ENCODE measurements around the gene MATN3.

MATN3 gene

GRCh38 chr2:20035955-20036666 is 23.6 kb upstream of the MATN3 start:
- DNase-seq, result no peak

- DNase-seq, result no peak
Observed at GRCh38 chr2:20034821-20035220, 22.4 kb upstream of the MATN3 start.

- DNase-seq, result no peak
Observed at GRCh38 chr2:20034218-20034617, 21.8 kb upstream of the MATN3 start.

- no peak for DNase-seq
Observed at GRCh38 chr2:20033322-20033721, 20.9 kb upstream of the MATN3 start.

- no peak for DNase-seq
Observed at GRCh38 chr2:20030224-20030623, 17.8 kb upstream of the MATN3 start.

GRCh38 chr2:20027705-20028434 is 15.4 kb upstream of the MATN3 start:
- DNase-seq, result no peak

- no peak for DNase-seq
Observed at GRCh38 chr2:20027260-20027677, 14.8 kb upstream of the MATN3 start.

GRCh38 chr2:20025065-20025786 is 12.8 kb upstream of the MATN3 start:
- DNase-seq, result no peak

GRCh38 chr2:20023688-20024087 is 11.2 kb upstream of the MATN3 start:
- no peak for DNase-seq

- DNase-seq, result no peak
Observed at GRCh38 chr2:20021405-20022009, 9.0 kb upstream of the MATN3 start.

GRCh38 chr2:20019747-20020146 is 7.3 kb upstream of the MATN3 start:
- no peak for DNase-seq

- no peak for DNase-seq
Observed at GRCh38 chr2:20018601-20019152, 6.2 kb upstream of the MATN3 start.

- no peak for DNase-seq
Observed at GRCh38 chr2:20016346-20016745, 3.9 kb upstream of the MATN3 start.

- peak; percentile 50 for DNase-seq
Observed at GRCh38 chr2:20015482-20016083, 3.1 kb upstream of the MATN3 start.

GRCh38 chr2:20013126-20013849 is 820 bp upstream of the MATN3 start:
- DNase-seq, result no peak

GRCh38 chr2:20012032-20012281 is 511 bp downstream of the MATN3 start:
- DNase-seq, result no peak

GRCh38 chr2:20011276-20012031 is 1.0 kb downstream of the MATN3 start:
- DNase-seq, result no peak

- DNase-seq, result no peak
Observed at GRCh38 chr2:20008703-20009102, 3.8 kb downstream of the MATN3 start.

- DNase-seq, result no peak
Observed at GRCh38 chr2:20005891-20006470, 6.5 kb downstream of the MATN3 start.

- DNase-seq, result no peak
Observed at GRCh38 chr2:20005067-20005627, 7.3 kb downstream of the MATN3 start.

- no peak for DNase-seq
Observed at GRCh38 chr2:20001361-20001863, 11.1 kb downstream of the MATN3 start.
